HG03432 (cell line): Measurements from ENCODE around the gene SZRD1.
"Not testable (repeated sequence)": the region's sequence is repeated elsewhere in the genome, so short reads cannot be mapped to it uniquely, and the experiment has no call there.

Experiments used
- ATAC-seq: cut with Tn5 transposase; IDR thresholded peaks from one replicate; pipeline ENCODE4 v1.9.1; 2021; ENCODE audit warnings: mild to moderate bottlenecking, moderate library complexity; ENCODE audit not compliant: unreplicated experiment

Gene SZRD1, protein sequence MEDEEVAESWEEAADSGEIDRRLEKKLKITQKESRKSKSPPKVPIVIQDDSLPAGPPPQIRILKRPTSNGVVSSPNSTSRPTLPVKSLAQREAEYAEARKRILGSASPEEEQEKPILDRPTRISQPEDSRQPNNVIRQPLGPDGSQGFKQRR

DNA sequence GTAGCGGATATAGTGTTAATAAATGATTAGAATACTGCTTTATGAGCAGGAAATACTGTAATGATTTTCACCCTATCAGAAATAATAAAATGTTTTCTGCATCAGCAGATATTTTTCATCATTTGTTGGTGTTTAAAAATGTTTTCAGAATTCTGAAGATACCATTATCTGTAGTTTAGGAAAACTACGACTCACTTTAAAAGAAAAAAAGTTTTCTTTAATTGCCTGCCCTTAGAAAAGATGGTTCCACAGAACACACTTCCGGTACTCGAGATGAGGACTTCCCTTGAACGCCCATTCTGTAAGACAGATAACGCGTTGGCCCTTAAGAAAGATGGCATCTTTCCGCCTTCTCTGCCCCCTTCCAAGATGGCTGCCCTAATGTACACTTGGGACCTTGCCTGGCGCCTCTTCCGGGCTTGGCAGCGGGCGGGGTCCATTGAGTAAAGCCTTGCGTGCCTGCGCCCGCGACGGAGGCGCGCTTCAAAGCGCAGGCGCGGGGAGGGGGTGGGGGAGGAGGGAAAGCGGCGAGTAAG, at the start of gene SZRD1:
TSS of gene SZRD1 (plus strand) at position 521 of the 536 bp plus-strand sequence. CDS start 16 bp downstream, outside the sequence.
- peak; percentile 77 for ATAC-seq

DNA sequence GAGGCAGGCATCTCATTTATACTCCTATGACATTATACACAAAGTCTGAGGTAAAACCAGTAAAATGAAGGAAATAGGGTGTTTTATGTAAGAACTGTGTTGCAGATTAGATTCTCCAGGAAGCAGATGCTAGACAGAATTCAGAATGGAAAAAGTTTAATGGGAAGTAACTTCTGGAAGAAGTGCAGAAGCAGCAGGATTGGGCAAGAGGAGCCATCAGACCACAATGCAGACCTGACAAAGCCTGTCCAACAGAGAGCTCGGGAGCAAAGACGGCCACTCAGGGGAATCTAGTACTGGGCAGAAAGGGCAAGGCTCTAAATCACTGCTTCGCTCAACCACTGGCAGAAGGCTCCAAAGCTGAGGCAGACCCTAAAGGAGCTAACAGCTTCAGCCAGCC, 48.5 kb upstream of the SZRD1 start:
- ATAC-seq = no peak

DNA sequence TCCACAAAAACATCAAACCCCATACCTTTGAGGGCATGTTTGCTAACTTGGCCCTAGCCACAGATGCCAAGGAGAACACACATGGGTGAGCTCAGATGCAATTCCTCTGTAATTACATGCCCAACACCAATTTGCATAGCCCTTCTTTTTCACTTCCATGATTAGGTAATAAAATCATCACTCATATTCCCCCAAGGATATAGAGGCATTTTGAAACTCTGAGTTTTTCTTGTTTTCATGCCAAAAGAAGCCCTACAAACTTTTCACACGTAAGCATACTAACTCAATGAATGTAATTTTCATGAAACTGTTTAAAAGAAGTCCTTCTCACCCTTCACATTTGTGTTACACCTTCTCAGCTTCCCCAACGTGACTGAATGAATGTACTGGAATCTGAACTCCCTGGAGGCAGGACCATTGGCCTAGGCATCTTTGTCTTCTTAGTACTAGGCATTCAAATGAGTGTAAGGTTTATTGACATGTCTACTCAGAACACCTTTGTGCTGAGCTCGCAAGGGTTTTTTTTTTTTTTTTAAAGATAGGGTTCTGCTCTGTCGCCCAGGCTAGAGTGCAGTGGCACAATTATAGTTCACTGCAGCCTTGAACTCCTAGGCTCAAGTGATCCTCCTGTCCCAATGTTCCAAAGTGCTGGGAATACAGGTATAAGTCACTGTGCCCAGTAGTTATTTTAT, 45.7 kb upstream of the SZRD1 start:
- no peak for ATAC-seq

DNA sequence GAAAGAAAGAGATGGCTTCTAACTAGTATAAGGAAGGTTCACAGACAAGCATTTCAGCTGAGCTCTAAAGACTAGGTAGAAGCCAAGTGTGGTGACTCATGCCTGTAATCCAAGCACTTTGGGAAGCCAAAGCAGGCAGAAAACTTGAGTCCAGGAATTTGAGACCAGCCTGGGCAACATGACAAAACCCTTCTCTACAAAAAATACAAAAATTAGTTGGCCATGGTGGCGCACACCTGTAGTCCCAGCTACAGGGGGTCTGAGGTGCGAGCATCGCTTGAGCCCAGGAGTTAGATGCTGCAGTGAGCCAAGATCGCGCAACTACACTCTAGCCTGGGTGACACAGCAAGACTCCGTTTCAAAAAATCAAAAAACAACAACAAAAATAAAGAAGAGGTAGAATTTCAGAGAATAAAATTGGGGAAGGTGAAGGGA, 42.6 kb upstream of the SZRD1 start:
- ATAC-seq = no peak

DNA sequence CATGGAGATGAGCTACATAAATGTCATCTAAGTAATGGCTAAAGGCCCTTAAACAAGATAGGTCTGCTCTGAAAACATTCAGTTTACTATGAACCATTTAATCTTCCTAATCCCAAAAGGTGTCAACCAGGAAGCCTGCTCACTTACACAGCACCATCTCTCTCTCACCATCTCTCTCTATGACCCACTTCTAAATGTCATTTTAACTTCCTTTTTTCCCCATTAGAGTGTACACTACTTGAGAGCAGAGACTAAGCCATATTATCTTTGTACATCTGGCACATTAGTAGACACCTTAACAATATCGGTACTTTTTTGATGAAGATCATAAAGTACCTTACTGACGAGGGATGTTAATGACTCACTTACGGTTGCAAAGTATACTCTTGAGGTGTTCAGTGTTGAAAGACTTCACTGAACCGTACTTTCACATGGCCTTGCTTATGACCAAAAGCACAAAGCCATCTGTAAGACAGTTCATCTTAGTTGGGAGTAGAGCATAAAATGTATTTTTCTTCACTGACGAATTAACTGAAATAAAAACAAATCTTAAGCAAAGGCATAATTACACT, 40.1 kb upstream of the SZRD1 start:
- ATAC-seq = no peak

DNA sequence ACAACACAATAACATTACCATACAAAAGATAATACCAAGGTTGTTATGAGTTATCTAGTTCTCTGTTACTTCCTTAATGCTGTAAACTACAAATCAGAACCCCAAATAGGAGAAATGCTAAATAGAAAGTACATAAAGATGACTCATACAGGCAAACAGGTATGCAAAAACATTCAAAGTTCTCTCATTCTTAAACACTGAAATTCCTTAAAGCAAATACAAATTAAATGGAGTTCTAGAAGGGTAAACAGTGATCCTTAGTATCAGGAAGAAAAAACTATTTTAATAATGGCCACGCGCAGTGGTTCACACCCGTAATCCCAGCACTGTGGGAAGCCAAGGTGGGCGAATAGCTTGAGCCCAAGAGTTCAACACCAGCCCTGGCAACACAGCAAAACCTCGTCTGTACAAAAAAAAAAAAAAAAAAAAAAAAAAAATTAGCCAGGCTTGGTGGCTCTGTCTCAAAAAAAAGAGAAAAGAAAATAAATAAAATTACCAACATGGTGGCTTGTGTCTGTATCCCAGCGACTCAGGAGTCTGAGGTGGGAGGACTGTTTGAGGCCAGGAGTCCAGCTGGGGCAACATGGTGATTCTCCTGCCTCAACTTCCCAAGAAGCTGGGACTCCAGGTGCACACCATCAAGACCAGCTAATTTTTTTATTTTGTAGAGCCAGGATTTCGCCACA, 32.2 kb upstream of the SZRD1 start:
- no peak for ATAC-seq

DNA sequence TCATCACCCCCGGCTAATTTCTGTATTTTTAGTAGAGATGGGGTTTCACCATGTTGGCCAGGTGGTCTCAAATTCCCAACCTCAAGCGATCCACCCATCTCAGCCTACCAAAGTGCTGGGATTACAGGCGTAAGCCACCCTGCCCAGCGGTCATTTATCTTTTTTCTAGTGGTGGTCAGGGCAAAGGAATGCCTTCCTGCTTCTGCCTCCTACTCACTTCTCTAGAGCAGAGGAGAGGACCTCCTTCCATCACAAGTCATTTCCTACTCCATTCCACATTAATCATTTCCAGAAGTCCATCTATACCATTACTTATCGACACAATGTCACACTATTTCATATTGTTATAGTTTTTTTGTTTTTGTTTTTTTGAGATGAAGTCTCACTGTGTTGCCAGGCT, 28.1 kb upstream of the SZRD1 start:
- ATAC-seq = no peak

DNA sequence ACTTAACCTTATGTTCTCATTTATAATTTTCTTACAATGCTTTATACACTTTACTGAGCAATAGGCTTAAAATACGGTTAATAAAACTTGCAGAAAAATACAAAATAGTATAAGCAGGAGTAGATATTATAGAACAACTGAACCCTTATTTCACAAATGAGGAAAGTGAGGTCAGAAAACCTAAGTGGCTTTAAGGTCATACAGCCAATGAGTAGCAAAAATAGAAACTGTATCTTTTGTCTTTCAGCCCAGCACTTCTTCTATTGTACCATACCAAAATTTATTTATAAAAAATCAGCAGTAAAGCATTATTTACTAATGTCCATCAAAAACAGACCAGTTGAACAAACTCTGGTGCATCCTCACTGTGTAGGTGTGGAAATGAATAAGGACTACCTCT, 26.4 kb upstream of the SZRD1 start:
- ATAC-seq = no peak

DNA sequence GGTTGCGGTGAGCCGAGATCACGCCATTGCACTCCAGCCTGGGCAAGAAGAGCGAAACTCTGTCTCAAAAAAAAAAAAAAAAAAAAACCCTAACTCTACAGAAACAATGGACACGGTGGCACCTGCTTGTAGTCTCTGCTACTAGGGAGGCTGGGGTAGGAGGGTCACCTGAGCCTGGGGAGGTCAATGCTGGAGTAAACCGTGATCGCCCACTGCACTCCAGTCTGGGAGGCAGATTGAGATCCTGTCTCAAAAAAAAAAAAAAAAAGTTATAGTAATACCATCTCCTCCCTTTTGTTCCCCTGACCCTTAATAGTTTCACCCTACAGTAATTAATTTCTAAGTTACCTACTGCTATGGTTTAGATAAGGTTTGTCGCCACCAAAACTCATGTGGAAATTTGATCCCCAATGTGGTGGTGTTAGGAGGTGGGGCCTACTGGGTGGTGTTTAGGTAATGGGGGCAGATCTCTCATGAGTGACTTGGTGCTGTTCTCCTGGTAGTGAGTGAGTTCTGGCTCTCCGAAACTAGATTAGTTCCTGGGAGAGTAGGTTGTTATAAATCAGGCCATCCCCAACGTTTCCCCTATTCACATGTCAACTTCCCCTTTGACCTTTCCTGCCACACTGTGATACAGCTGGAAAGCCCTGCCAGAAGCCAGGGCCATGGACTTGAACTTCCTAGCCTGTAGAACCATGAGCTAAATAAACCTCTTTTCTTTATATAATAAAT, 24.5 kb upstream of the SZRD1 start:
- ATAC-seq = no peak

DNA sequence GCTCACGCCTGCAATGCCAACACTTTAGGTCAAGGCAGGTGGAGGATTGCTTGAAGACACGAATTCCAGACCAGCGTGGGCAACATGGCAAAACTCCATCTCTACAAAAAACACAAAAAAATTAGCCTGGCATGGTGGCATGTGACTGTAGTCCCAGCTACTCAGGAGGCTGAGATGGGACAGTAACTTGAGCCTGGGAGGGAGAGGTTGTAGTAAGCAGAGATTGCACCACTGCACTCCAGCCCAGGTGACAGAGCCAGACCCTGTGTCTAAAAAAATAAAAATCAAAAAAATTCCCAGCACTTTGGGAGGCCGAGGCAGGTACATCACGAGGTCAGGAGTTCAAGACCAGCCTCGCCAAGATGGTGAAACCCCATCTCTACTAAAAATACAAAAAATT, 23.8 kb upstream of the SZRD1 start:
- not testable (repeated sequence) for ATAC-seq

DNA sequence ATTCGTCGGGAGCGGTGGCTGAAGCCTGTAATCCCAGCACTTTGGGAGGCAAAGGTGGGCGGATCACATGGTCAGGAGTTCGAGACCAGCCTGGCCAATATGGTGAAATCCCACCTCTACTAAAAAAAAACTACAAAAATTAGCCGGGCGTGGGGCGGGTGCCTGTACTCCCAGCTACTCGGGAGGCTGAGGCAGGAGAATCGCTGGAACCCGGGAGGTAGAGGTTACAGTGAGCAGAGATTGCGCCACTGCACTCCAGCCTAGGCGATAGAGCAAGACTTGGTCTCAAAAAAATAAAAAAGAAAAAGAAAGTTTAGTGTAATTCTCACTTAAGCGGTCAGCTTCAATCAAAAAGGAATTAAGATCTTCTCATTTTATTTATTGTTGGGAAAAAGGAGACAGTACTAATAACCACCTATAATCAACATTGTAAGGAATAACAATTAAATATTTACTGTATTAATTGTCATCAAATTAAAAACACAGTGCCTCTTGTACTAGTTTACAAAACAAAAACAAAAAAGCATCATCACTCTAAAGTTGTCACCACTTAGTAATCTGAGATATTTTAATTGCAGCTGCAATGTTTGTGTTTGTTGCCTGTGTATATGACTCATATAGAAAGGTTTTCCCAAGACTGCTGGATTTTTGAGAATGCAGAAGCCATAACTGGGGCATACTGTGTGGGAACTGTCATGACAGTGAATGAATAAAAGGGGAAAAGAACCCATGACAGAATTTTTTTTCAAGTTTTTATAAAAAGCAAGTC, 18.4 kb upstream of the SZRD1 start:
- no peak for ATAC-seq

DNA sequence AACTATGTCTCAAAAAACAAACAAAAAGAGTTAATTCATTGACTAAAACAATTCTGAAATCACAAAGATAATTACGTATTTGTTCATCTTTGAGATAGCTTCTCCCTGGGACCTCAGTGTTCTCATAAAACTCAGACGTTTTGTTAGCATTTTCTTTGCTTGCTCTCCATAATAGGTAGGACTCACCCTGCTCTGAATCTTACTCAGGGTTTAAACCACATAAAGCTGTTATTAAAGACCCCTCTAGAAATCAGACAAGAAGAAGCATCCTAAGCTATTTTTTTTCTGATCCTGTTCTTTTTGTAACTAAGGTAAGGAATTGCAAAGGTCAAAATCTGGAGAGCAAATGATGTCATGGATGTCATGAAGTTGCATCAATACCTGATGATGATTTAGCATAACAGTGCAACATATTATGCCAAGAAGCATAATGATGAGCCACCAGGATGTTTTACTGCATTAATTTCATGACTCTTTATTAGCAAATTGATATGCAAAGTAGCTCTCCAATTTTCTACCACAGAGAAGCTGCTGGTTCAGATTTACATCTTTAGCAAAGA, 17.1 kb upstream of the SZRD1 start:
- ATAC-seq = no peak

DNA sequence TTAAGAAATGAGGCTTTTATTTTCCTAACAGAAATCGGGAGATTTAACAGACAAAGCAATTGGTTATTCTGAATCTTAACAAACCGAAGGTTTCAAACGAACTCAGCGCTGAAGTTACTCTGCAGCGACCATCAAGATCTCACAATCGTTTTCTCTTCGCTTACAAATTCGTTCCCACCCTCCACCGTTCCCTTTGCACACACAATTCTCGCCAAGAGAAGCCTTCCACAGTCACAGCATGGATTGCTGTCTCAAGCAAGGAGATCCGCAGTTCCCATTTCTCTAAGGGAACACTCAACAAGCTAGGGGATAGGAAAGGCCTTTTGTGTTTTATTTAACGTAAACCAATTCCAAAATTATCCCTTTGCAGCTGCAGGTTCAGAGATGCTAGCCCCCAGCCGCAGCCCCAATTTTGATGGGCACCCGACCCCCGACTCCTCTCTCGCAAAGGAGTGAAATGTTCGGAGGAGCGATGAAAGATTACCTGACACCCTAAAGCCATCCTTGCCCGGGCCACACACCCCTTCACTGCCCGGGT, 15.5 kb upstream of the SZRD1 start:
- no peak for ATAC-seq

DNA sequence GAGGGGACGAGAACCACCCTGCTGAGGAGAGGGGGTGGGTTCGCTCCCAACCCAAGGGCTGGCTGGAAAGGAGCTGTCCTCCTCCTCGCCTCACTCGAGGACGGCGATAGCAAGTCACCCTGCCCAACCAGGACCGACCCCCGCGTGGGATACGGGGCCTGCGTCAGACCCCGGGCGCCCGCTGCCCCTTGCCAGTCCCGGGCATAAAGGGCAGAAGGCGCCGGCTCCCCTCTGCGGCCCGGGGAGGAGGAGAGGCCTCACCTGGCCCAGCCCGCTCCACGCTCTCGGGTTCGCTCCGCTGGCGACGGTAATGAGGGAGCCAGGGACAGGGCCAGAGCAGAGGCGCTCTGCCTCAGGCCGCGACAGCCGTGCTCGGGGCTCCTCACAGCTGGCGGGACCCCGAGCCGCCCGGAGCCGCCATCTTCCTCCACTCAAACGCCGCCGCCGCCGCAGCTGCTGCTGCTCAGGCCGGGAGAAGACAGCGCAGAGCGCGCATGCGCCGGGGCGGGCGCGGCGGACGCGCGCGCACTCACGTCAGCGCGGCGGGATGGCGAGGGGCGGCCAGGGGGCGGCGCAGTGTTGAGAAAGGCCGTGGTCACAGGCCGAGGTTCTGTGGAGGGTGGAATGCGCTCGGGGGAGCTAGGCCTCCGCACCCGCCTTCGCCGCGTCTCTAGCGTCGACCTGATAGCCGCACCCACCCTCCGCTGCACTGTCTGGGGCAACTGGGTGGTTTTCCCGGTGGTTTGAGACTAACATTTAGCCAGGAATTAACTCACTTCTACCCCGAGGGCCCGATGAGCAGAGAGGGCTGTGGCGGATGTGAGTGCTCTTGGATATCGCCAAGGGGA, 14.8 kb upstream of the SZRD1 start, which contains the start of gene FBXO42:
TSS of gene FBXO42 (minus strand) at position 487 of the 848 bp plus-strand sequence. CDS start 37,062 bp downstream, outside the sequence.
- peak; percentile 91 for ATAC-seq

DNA sequence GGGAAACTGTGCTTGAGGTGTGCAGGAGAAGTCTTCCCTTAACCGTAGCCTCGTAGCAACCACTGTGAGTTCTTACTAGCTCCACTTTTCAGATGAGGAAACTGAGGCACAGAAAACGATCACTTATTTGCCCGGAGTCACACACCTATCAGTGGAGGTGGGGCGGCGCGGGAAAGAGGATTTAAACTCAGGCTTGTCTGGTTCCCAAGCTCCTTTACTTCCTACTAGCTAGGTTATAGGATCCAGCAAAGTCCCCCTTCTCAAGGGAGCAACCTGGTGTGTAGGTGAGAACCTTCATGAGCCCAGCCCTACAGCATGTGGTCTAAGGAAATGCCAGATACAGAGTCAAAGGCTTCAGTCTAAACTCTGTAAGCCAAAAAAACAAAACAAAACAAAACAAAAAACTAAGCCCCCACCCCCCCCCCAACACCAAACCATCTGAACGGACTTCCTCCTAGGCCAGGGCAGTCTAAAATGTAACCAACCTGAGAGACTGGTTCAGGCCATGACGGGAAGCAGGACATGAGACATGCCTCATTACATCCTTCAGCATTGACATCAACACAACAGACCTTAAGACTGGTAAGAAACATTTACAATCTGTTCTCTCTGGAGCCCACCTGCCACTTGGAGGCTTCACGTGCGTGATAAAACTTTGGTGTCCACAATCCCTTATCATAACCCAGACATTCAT, 14.1 kb upstream of the SZRD1 start:
- ATAC-seq = no peak

DNA sequence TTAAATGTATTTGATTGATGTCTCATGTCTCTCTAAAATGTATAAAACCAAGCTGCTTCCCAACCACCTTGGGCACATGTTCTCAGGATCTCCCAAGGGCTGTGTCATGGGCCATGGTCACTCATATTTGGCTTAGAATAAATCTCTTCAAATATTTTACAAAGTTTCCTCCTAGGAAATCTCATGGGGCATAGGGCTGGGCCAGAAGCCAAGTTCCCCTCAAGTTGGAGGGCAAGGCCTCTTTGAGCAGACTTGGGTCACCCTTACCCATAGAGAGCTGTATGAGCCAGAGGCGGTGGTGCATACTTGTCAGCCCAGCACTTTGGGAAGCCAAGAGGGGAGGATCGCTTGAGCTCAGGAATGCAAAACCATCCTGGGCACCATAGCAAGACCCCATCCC, 12.4 kb upstream of the SZRD1 start:
- no peak for ATAC-seq

DNA sequence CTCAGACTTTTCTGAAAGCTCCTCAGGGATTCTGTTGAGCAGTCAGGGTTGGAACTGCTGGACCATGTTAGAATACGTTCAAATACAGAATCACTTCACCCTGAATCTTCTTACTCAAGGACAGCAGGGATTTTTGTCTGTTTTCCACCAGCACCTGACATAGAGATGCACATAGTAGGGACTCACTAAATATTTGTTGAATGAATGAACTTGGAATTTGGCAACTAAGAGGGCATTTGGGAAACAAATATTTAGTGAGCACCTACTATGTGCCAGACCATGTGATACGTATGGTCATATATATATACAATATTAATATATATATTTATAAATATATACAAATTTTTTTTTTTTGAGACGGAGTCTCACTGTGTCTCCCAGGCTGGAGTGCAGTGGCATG, 10.2 kb upstream of the SZRD1 start:
- no peak for ATAC-seq

DNA sequence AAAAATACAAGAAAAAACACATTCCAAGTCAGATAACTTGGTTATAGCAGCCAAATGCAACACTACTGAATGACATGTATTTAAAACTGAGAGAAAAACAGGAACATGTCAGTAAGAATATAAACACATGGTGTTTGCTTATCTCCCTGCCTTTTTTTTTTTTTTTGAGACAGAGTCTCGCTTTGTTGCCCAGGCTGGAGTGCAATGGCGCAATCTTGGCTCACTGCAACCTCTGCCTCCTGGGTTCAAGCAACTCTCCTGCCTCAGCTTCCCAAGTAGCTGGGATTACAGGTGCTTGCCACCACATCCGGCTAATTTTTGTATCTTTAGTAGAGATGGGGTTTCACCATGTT, 1.9 kb upstream of the SZRD1 start:
- ATAC-seq = not testable (repeated sequence)
